Neural cell (in vitro differentiated cells): ENCODE data around the gene OR10H5.

ENCODE experiments used
- EZH2 ChIP-seq: fragments of 200-600, 300-800 bp; shearing (Covaris generic), sonication (generic); IDR thresholded peaks from 2 replicates; pipeline ENCODE4 v1.6.1; 2014; ENCODE audit warnings: antibody characterized with exemption, low read length, borderline replicate concordance, mild to moderate bottlenecking; ENCODE audit not compliant: insufficient read depth, poor library complexity, severe bottlenecking
- TF ChIP-seq, protein P1 (sequence below): fragments of 450-650 bp; IDR thresholded peaks from 2 replicates; pipeline ENCODE4 v1.5.1; 2014; ENCODE audit warnings: antibody characterized with exemption, mild to moderate bottlenecking, moderate library complexity; ENCODE audit not compliant: poor library complexity, severe bottlenecking

GRCh38 chr19:15811476-15811875 lies 24.0 kb downstream of the OR10H5 start:
- TF ChIP-seq, protein P1, sequence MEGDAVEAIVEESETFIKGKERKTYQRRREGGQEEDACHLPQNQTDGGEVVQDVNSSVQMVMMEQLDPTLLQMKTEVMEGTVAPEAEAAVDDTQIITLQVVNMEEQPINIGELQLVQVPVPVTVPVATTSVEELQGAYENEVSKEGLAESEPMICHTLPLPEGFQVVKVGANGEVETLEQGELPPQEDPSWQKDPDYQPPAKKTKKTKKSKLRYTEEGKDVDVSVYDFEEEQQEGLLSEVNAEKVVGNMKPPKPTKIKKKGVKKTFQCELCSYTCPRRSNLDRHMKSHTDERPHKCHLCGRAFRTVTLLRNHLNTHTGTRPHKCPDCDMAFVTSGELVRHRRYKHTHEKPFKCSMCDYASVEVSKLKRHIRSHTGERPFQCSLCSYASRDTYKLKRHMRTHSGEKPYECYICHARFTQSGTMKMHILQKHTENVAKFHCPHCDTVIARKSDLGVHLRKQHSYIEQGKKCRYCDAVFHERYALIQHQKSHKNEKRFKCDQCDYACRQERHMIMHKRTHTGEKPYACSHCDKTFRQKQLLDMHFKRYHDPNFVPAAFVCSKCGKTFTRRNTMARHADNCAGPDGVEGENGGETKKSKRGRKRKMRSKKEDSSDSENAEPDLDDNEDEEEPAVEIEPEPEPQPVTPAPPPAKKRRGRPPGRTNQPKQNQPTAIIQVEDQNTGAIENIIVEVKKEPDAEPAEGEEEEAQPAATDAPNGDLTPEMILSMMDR = no peak
- no peak for TF ChIP-seq EZH2
